Tibial nerve (tissue), 3 donors: ENCODE measurements around the gene TEKTIP1.

Experiments
- CTCF ChIP-seq, 5 experiments: fragments of 200-600 bp in 3 of 5; fragments of 450-650 bp in 2 of 5; sonication (generic) in 3 of 5; IDR thresholded peaks; one replicate each; pipeline ENCODE4 v1.5.1; 2016 to 2019; ENCODE audit warnings: antibody characterized with exemption in 5 of 5, mild to moderate bottlenecking in 3 of 5, moderate library complexity in 2 of 5
- POLR2A ChIP-seq, 2 donors: fragments of 450-650 bp; IDR thresholded peaks; one replicate each; pipeline ENCODE4 v1.6.1; 2017; ENCODE audit warnings: antibody characterized with exemption in 2 of 2, mild to moderate bottlenecking in 2 of 2, moderate library complexity in 2 of 2

- TF ChIP-seq POLR2A (IDR thresholded peaks at IDR 0.05) (peak in 1 of 2 donors; percentile 38), CTCF (IDR thresholded peaks at IDR 0.05) (no peak)
Measured at GRCh38 chr19:3536429-3537100, 2.4 kb upstream of the TEKTIP1 start.
